GM18858 (cell line): ENCODE data around the gene INTS7.
"Not testable (repeated sequence)": the region's sequence is repeated elsewhere in the genome, so short reads cannot be mapped to it uniquely, and the experiment has no call there.

ENCODE experiments used
- ATAC-seq: cut with Tn5 transposase; IDR thresholded peaks from one replicate; pipeline ENCODE4 v1.9.1; 2021; ENCODE audit not compliant: unreplicated experiment

The INTS7 gene

DNA sequence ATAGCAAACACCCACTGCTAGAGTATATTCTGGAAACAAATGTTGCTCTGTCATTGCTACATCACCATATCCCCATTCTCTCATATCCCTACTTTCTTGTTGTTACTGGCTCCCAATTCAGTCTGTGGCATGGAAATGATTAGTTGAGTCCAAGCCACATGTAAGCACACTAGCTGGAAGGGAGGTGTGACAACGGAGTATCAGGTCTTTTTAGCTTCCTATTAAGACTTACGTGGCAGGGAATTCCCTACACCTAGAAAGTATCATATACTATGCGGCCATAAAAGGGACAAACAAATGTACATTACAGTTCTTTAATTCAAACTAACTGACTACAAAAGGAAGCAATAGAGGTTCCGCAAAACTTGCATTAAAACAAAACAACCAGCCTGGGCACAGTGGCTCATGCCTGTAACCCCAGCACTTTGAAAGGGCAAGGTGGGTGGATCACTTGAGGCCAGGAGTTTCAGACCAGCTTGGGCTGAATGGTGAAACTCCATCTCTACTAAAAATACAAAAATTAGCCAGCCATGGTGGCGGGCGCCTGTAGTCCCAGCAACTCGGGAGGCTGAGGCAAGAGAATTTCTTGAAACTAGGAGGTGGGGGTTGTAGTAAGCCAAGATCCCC is 48.6 kb downstream of the INTS7 start:
- ATAC-seq, result no peak

DNA sequence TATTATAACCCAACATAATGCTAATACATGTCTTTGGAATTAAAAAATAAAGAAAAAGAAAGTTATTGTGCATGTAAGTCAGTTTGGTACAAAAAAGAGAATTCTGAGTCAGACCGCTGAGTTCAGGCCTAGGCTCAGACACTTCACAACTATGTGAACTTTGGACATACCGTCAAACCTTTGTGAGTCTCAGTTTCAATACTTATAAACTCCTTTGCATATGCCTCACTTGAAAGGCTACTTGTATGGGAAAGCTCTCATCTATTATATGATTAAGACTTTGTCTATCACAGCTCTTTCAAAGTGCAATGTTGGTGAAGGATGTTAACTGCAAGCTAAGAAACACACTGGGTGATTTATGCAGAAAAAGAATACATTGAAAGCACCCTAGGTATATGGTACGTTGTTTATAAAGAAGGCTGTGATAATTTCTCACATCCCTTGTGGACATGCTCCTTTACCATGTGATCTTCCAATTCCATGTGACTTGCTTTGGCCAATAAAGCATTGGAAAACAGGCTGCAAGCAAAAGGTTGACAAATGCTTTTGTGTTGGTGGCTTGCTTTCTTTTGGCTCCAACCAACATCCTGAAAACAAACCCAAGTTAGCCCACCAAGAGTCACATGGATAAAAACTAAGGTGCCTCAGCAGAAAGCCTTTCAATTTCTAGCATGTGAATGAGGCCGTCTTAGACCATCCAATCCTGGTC is 49.6 kb downstream of the INTS7 start:
- peak; percentile 71 for ATAC-seq

DNA sequence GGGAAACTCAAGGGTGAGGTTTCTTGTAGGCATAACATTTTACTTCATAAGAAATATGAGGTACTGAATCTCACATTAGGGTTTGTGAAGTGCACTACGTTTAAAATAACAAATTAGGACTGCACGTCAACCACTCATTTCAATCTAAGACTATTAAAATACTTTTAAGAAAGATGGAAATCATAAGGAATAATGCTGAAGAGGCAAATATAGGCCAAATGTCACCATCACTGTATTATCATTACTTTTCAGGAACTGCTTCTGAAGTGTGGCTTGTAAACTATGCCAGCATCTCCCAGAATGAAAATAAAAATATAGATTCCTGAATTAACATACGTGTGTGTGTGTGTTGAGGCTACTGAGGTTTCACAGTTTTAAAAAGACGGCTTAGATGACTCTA is 56.8 kb downstream of the INTS7 start:
- no peak for ATAC-seq

DNA sequence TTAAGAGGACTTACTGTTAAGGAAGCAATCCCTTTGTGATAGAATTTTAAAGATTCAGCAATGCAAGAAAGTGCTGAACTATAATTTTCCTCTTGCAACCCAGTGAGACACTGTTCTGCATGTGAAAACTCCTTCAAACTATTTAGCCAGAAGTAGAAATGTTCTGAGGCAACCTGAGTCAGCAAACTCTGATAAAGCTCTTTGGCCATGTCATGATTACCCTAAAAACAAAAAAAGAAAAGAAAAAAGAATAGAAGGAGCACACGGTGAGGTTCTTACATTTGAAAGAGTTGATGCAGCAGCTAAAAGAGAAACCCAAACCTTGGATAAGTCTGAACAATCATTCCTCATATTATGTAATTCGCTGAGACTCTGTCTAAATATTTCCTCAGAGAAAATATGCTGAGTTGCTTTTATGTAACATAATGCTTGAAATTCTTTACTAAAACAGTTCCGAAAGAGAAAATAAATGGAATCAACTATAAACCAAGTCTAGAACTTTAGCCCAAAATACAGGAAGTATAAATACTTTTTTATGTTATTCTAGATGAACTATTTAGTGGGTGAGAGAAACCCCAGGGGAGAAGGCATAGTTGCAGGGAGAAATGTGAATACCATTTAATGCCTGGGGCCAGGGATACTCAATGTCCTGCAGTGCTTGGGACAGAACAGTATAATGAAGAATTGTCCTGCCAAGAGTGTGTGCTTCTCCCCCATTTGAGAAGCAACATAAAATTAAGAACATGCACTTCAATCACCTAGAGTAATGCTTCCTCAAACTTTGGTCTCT is 60.0 kb downstream of the INTS7 start:
- no peak for ATAC-seq

DNA sequence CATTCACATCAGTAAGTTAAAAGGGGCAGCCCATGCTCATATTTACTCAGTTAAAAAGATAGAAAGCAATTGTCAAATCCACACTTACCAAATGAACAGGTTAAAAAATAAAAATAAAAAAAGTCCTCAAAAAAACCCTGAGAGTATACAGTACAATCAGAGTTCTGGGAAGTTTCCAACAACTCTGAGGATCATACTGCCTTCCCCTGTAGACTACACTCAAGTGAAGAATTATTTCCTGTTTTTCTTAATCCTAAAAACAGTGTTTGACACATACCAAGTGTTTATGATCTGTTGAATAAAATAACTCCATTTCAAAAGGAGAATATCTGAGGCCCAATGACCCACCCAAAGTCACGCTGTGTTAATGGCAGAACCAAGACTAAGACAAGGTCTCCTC is 61.8 kb downstream of the INTS7 start:
- no peak for ATAC-seq

DNA sequence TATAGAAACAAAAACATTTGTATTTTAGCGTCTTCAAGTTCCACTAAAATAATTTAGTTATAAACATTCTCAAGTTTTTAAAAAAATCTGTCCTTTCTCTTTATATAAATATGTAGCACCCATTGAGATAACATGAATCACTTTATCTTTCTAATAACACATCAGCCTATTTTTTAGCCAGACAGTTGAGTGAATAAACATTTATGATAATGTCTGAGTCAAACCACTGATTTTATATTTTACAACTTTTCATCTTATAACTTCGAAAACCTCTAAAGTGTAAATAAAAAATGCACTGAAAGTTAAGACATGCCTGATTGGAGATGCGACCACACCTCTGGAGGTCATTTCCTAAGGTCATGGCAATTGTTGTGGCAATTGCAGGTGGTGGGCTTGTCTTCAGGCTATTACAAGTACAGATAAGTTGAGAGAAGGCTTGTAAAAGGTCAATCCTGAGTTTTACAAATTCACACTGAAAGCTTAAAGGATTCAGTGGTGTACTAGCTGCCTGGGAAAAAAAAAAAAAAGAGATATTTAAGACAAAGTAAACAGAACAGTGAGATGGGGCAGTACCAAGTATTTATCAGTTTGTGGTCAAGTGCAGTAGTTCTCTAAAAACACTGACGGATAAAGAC is 67.0 kb downstream of the INTS7 start:
- no peak for ATAC-seq

DNA sequence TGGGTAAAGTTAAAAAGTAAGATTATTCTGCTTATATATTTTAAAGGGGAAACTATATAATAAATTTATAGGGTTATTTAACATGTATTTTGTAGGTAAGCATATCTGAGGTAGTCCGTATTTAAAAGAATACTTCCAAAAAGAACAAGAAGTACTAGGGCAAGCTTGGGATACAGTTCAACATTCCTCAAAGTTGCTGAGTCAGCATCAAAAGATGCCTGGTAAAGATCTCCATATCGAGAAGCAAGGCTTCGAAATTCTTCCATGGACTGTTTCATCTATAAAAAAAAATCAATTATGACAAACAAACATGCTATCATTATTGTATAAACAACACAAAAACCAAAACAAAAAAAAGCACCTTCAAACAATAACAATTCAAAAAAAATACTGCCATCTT is 67.7 kb downstream of the INTS7 start:
- no peak for ATAC-seq

DNA sequence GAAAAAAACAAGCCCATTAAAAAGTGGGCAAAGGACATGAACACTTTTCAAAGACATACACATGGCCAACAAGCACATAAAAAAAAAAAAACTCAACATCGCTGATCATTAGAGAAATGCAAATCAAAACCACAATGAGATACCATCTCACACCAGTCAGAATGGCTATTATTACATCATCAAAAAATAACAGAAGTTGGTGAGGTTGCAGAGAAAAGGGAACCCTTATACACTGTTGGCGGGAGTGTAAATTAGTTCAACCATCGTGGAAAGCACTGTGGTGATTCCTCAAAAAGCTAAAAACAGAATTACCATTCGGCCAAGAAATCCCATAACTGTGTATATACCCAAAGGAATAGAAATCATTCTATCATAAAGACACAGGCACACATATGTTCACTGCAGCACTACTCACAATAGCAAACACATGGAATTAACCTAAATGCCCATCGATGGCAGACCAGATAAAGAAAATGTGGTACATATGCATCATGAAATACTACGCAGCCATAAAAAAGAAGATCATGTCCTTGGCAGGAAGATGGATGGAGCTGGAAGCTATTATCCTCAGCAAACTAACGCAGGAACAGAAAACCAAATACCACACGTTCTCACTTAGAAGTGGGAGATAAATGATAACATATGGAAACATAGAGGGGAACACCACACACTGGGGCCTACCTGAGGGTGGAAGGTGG is 70.1 kb downstream of the INTS7 start:
- ATAC-seq, result no peak

DNA sequence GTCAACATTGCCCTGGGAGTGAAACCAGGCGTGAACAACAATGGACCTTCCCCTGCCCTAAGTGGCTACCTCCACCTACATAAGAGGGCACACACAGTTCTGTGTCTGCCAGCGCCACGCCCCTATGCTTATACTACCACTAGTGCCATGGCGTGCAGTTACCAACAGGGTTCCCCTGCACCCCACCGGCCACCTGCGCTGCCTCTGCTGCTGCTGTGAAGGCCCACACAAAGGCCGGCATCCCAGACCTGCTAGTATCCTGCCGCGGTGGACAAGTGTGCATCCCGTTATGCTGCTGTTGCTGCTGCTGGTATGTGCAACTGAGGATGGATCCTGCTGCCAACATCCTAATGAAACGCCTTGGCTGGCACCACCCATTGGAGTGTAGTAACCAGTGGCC is 75.7 kb downstream of the INTS7 start:
- ATAC-seq, result no peak

DNA sequence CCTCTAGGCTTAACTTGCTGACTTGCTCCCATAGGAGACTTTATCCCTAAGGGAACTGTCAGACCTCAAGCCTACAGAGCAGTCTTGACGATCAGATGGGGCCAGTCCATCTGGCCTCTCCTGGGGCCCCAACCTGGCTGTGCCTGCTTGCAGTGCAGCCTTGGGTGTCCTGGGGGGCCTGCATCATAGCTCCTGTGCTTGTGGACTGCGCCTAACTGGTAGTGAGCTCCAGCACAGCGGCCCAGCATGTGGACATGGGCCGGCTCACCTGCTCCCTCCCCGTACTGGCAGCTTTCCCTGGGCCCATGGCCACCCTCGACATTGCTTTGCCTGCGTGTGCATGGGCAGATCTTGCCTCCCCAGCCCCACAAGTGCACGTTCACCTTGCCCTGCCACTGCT is 76.1 kb downstream of the INTS7 start:
- no peak for ATAC-seq

DNA sequence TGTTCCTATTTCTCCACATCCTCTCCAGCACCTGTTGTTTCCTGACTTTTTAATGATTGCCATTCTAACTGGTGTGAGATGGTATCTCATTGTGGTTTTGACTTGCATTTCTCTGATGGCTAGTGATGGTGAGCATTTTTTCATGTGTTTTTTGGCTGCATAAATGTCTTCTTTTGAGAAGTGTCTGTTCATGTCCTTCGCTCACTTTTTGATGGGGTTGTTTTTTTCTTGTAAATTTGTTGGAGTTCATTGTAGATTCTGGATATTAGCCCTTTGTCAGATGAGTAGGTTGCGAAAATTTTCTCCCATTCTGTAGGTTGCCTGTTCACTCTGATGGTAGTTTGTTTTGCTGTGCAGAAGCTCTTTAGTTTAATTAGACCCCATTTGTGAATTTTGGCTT is 81.3 kb downstream of the INTS7 start:
- ATAC-seq, result not testable (repeated sequence)

DNA sequence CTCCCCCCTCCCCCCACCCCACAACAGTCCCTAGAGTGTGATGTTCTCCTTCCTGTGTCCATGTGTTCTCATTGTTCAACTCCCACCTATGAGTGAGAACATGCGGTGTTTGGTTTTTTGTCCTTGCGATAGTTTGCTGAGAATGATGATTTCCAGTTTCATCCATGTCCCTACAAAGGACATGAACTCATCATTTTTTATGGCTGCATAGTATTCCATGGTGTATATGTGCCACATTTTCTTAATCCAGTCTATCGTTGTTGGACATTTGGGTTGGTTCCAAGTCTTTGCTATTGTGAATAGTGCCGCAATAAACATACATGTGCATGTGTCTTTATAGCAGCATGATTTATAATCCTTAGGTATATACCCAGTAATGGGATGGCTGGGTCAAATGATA is 81.8 kb downstream of the INTS7 start:
- not testable (repeated sequence) for ATAC-seq

DNA sequence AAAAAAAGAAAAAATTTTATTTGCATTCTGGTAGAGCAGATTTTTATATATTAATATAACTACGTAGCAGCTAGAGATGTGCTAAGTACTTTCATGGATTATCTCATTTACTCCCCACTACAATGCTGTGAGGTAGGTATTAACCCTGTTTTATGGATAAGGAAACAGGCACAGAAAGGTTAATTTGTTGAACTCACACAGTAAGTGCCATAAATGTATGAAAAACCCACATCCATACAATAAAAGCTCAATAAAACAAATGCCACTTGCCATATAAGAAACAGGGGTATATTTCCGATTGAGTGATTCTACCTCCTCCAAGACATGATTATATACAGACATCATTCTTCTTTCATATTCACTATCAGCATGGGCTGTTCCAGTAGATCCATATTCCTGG is 83.1 kb downstream of the INTS7 start:
- no peak for ATAC-seq

DNA sequence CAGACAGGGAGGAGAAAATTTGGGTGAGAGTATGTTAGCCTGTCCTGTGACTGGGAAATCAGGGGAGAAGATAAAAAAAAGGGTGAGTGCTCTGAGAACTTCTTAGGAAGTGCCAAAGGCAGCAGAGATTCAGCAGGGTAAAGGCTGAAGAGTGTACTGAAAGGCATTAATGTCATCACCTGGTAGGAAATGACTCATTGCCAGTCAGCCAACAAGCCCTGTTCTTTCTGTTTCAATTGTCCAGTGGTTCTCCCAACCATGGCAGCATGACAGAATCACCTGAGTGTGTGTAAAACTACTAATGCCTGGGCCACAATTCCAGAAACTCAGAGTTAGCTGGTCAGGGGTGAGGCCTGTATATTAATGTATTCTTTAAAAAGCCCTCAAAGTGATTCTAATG is 83.5 kb downstream of the INTS7 start:
- ATAC-seq, result peak; percentile 92

DNA sequence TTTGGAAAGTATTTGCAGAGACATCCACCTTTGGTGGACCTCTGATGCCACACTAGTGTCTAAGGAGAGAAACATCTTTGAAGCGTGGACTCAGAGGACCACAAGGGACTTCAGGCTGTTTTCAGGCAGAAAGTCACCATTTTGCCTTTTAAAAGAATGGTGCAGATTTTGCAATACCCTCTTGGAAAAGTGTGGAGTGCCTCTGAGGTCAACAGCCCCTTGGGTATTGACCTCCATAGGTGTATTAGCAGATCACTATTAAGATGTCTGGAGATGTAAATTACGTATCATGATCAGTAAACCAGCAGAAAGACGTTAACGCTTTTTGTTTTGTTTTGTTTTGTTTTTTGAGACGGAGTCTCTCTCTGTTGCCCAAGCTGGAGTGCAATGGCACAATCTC is 87.0 kb downstream of the INTS7 start:
- no peak for ATAC-seq

DNA sequence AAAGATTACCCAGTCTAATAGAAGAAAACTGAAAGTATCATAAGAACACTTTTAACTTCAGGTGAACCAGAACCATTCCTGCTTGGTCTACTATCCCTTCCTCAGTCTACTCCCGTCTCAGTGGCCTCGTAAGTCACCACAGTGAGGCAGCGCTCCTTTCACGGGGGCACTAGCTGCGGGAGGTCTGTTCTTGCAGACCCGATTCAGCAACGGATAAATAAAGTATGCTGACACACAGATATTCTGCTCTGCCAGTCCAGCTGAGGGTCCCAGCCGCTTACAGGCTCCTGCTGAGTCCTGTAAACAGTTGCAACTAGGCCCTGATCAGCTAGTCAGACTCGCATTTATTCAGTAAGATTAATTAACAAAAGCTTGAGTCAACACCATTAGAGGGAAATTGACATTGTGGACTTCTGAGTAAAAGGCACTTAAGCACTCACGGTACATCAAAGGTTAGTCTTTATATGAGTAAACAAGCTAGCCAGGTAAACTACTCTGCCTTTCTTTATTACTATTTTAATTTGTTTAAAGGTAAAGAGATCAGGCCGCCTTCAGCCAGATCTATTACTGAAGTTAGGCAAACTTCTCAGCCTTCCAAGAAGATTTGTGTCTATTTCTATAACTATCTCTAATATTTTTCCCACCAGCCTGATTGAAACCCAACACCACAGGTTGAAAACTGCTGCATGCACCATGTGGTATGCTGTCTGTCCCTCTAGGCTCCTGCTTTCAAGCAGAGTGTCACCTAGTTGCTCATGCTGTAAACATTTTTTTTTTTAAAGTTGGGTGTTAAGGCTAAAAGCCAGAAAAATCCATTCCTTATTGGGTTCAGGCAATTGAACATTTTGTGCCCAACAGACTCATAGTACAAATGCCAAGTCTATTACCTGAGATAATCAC is 87.7 kb downstream of the INTS7 start:
- no peak for ATAC-seq

DNA sequence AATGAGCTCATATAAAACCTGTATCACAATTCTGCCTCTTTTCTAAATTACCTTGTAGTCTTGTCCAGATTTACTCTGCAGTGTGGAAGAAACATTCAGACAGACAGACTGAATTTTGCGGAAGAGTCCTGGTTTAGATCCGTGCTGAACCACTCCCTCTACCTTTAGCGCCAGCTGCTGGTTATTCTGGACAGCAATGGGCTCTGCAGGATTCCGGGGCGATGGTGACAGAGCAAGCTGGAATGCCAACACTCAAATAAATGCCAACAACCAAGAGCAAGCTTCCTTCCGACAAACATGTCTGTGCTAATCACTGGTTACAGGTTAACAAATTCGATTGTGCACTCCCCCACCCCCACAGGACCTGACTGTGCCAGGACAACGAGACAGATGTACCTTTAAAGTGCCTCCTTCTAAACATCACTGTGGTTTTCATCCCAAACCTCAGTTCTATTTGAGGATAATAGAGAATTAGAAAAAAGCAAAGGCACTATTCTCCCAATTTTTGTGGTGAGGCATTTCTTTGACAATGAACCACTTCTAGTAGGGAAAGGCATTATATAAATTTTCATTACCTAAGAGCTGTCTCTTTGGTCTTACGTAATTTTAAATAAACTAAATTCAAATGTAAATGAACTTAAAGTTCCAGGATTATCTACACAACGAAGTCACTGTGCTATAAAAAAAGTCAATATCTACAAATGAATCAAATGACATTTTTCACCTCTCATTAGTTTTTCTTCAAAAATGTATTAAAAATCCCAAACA is 90.4 kb downstream of the INTS7 start:
- no peak for ATAC-seq

DNA sequence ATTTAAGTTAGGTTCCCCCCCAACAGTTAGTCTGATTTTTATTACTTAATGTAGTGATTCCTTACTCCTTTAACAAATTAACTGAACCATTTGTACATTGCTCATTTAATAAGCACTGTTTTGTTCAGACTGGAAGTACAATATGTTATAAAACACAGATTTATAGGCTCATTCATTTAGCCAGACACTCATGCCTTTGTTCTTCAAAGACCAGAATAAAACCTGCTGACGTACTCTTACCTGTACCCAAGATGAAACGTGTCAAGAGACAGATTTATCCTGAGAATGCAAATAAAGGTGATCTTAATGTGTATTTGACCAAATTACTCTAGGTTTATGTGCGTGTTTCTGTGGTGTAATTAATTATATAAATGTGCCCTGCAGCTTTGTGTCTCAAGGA is 92.8 kb downstream of the INTS7 start:
- no peak for ATAC-seq

DNA sequence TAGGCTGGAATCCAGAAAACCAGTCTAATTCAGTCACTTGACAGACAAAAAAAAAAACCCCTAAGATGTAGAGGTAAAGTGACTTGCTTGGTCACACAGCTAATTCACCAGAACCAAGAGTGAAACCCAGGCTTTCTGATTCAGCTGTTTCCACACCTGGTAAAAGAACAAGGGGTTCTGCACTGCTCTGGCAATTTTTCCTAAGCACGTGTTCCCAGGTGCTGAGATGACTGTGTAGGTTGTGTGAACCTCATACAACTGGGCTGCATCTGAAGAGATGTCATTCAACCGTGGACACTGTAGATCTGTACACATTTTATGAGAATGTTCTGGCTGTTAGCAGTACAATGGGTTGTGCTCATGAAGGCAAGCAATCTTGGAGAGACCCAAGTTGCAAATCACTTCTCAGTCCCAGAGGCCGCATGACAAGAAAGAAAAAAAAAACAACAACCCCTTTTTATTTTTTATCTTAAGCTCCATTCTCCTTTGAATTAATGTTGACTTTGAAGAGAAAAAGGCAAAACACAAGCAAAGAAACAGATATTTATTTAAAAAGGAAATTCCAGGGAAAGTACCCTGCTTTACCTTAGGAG is 95.4 kb downstream of the INTS7 start:
- ATAC-seq, result peak; percentile 82
